ENCODE results near the gene ZNF500. TPM values are rescaled to one million over a fixed set of nuclear protein-coding genes. Genes with fewer than 3 reads are reported as not detected.
A peak's percentile ranks its signal among the peaks of the same experiment; 100 is the strongest.

Gene ZNF500
- total and polyA plus RNA-seq, 2 donors from 2014 or later = 4.9 to 18.3 TPM

GRCh38 chr16:4803401-4803844, 36.5 kb upstream of the ZNF500 start:
- DNase-seq (peak in 1 of 5 donors; percentile 50), FAIRE-seq (no peak)
- no peaks in the 10 kb centered on the region for H3K9me3 ChIP-seq (ENCODE audit: control insufficient read depth in 2 of 3, insufficient read depth in 1 of 3, low read length in 3 of 3)
- H3K36me3 ChIP-seq (ENCODE audit: control insufficient read depth in 2 of 3, insufficient read depth in 3 of 3, low read length in 3 of 3) = peaks cover 5 to 21% (median 6%) of the 10 kb centered on the region in 3 donors
- peak overlapping the region in 2 of 3 donors; percentile 60 to 72 for H3K4me3 ChIP-seq (ENCODE audit: low read length in 3 of 3)
- H3K9ac ChIP-seq (ENCODE audit: low read length in 3 of 3) = peak overlapping the region in 1 of 3 donors; percentile 58
- TF ChIP-seq CTCF (IDR thresholded peaks at IDR 0.05; ENCODE audit: borderline replicate concordance, extremely low read depth, insufficient read depth) = no peak
- no peaks in the 10 kb centered on the region for H3K27me3 ChIP-seq (ENCODE audit: control insufficient read depth, insufficient read depth, low read length)
- H3K27ac ChIP-seq (ENCODE audit: low read depth in 2 of 2, low read length in 2 of 2) = peak overlapping the region in 1 of 2 donors; percentile 32
- intact Hi-C loops (cut with DNase I) = no loop called here
- peaks cover 0 to 14% (median 0%) of the 10 kb centered on the region in 3 donors for H3K4me1 ChIP-seq (ENCODE audit: control insufficient read depth in 2 of 3, insufficient read depth in 2 of 3, low read depth in 1 of 3, low read length in 3 of 3)

- Histone ChIP-seq H3K27me3 (ENCODE audit: control insufficient read depth, insufficient read depth, low read length) (no peaks in the 10 kb centered on the region), H3K4me1 (ENCODE audit: control insufficient read depth in 2 of 3, insufficient read depth in 2 of 3, low read depth in 1 of 3, low read length in 3 of 3) (peaks cover 0 to 14% (median 0%) of the 10 kb centered on the region in 3 donors), H3K36me3 (ENCODE audit: control insufficient read depth in 2 of 3, insufficient read depth in 3 of 3, low read length in 3 of 3) (peaks cover 4 to 21% (median 5%) of the 10 kb centered on the region in 3 donors), H3K9me3 (ENCODE audit: control insufficient read depth in 2 of 3, insufficient read depth in 1 of 3, low read length in 3 of 3) (no peaks in the 10 kb centered on the region), H3K4me3 (ENCODE audit: low read length in 3 of 3) (peak overlapping the region; percentile 60 to 72 (median 65)), H3K9ac (ENCODE audit: low read length in 3 of 3) (peak overlapping the region in 1 of 3 donors; percentile 58), H3K27ac (ENCODE audit: low read depth in 2 of 2, low read length in 2 of 2) (peak overlapping the region; percentile 63 to 77)
- intact Hi-C loops (cut with DNase I) = no loop called here
- no peak for TF ChIP-seq CTCF (IDR thresholded peaks at IDR 0.05; ENCODE audit: borderline replicate concordance, extremely low read depth, insufficient read depth)
- FAIRE-seq = no peak
- peak; percentile 93 to 97 (median 94) for DNase-seq
Observed at GRCh38 chr16:4802659-4803287, 35.8 kb upstream of the ZNF500 start.

- intact Hi-C loops (cut with DNase I) = no loop called here
Observed at GRCh38 chr16:4801962-4802658, 35.1 kb upstream of the ZNF500 start, which contains the start of gene ROGDI. TSS of gene ROGDI (minus strand) at chr16:4802633. CDS start at chr16:4802571, 62 bp downstream.

More at GRCh38 chr16:4801962-4802658, 35.1 kb upstream of the ZNF500 start, which contains the start of gene ROGDI:
- Histone ChIP-seq H3K36me3 (ENCODE audit: control insufficient read depth in 2 of 3, insufficient read depth in 3 of 3, low read length in 3 of 3) (peaks cover 0 to 21% (median 2%) of the 10 kb centered on the region in 3 donors), H3K9me3 (ENCODE audit: control insufficient read depth in 2 of 3, insufficient read depth in 1 of 3, low read length in 3 of 3) (no peaks in the 10 kb centered on the region), H3K4me1 (ENCODE audit: control insufficient read depth in 2 of 3, insufficient read depth in 2 of 3, low read depth in 1 of 3, low read length in 3 of 3) (peaks cover 0 to 14% (median 0%) of the 10 kb centered on the region in 3 donors), H3K4me3 (ENCODE audit: low read length in 3 of 3) (peak within 1 kb of the TSS; percentile 60 to 72 (median 65)), H3K27me3 (ENCODE audit: control insufficient read depth, insufficient read depth, low read length) (no peaks in the 10 kb centered on the region), H3K27ac (ENCODE audit: low read depth in 2 of 2, low read length in 2 of 2) (peak within 1 kb of the TSS; percentile 77 to 82), H3K9ac (ENCODE audit: low read length in 3 of 3) (peak within 1 kb of the TSS; percentile 49 to 88 (median 72))
- DNase-seq (peak; percentile 90 to 93 (median 93)), FAIRE-seq (no peak)
- TF ChIP-seq CTCF (IDR thresholded peaks at IDR 0.05; ENCODE audit: borderline replicate concordance, extremely low read depth, insufficient read depth) = no peak
